HepG2 (cell line): ENCODE data around the gene VSNL1. TPM values are rescaled to one million over a fixed set of nuclear protein-coding genes. Genes with fewer than 3 reads are reported as not detected.
A peak's percentile ranks its signal among the peaks of the same experiment; 100 is the strongest.

ENCODE experiments used
- ATAC-seq: fragments of 200-7000 bp; cut with Tn5 transposase; 3 replicates; pipeline ENCODE4 v1.9.1; 2020; ENCODE audit warnings: mild to moderate bottlenecking, moderate library complexity
- BruUV-seq: library from RNA; stranded (reverse); fragments of 400-500 nt; replicated peaks from 2 replicates; lab custom pipeline; 2021; lab: Mats Ljungman, UMichigan
- CTCF ChIA-PET: fragments of 300-600 bp; formaldehyde crosslinking; extraction: SDS; loops from one replicate; lab custom pipeline; 2021; ENCODE audit warnings: low total read pairs, inconsistent platforms, low intra/inter-chr PET ratio; lab: Yijun Ruan, JAX
- POLR2A ChIA-PET: fragments of 350-600 bp; sonication (Branson Sonifier 250); formaldehyde crosslinking; loops from one replicate; lab custom pipeline; 2020; ENCODE audit warnings: antibody characterized with exemption, inconsistent platforms; lab: Yijun Ruan, JAX
- DNase-seq: peaks from one replicate; pipeline ENCODE4 v3.0.0-alpha.2; 2015; ENCODE audit warnings: low spot score
- FAIRE-seq: peaks from 3 replicates; lab custom pipeline; 2011; peaks lifted over from hg19 to GRCh38; lab: Jason Lieb, UNC
- H2AFZ ChIP-seq: one replicate; pipeline ENCODE4 v1.6.1; 2011; ENCODE audit warnings: low read length, inconsistent platforms
- H3K27ac ChIP-seq: fragments of 300-600 bp; 3 replicates; pipeline ENCODE4 v1.8.0; 2011; ENCODE audit warnings: mixed run types, mild to moderate bottlenecking, mixed read lengths, low read length, inconsistent platforms; ENCODE audit not compliant: insufficient read depth; ENCODE audit errors: extremely low read length
- H3K27me3 ChIP-seq, 2 experiments: fragments of 200-600 bp in 1 of 2; 2 replicates in 1 of 2; 3 replicates in 1 of 2; pipeline versions ENCODE4 v1.6.0 to v1.8.0; 2011; ENCODE audit warnings: low read length in 2 of 2, mild to moderate bottlenecking in 2 of 2, moderate library complexity in 2 of 2, inconsistent platforms in 1 of 2; ENCODE audit not compliant: insufficient read depth in 2 of 2, control insufficient read depth in 1 of 2
- H3K36me3 ChIP-seq, 2 experiments: fragments of 200-600 bp in 1 of 2; replicated peaks in 1 of 2; 2 replicates in 1 of 2; 3 replicates in 1 of 2; pipeline versions ENCODE4 v1.5.1 to v1.8.0; 2011; ENCODE audit warnings: low read length in 2 of 2, inconsistent platforms in 1 of 2; ENCODE audit not compliant: insufficient read depth in 2 of 2, control insufficient read depth in 1 of 2
- H3K4me1 ChIP-seq: 2 replicates; pipeline ENCODE4 v1.5.1; 2012; ENCODE audit warnings: low read length, inconsistent platforms; ENCODE audit not compliant: insufficient read depth
- H3K4me2 ChIP-seq: 2 replicates; pipeline ENCODE4 v1.6.0; 2011; ENCODE audit warnings: low read depth, low read length, inconsistent platforms
- H3K4me3 ChIP-seq, 3 experiments: fragments of 200-600 bp in 1 of 3; sonication (generic), shearing (Covaris generic) in 1 of 3; replicated peaks in 1 of 3; 2 replicates each; pipeline ENCODE4 v1.5.1; 2011 to 2016; ENCODE audit warnings: low read length in 3 of 3, inconsistent platforms in 2 of 3, low read depth in 2 of 3, mild to moderate bottlenecking in 2 of 3, control low read depth in 1 of 3, mixed read lengths in 1 of 3; ENCODE audit not compliant: insufficient read depth in 1 of 3
- H3K79me2 ChIP-seq: one replicate; pipeline ENCODE4 v1.6.1; 2011; ENCODE audit warnings: low read length, inconsistent platforms; ENCODE audit not compliant: insufficient read depth
- H3K9ac ChIP-seq: 2 replicates; pipeline ENCODE4 v1.6.0; 2011; ENCODE audit warnings: mild to moderate bottlenecking, low read depth, low read length, inconsistent platforms; ENCODE audit not compliant: insufficient read depth
- H3K9me3 ChIP-seq: 2 replicates; pipeline ENCODE4 v1.5.1; 2012; ENCODE audit warnings: mild to moderate bottlenecking, low read length
- H4K20me1 ChIP-seq: 2 replicates; pipeline ENCODE4 v1.6.0; 2011; ENCODE audit warnings: inconsistent platforms, mild to moderate bottlenecking, low read length, moderate library complexity; ENCODE audit not compliant: insufficient read depth
- CBX1 ChIP-seq: IDR thresholded peaks from one replicate; pipeline ENCODE4 v1.6.1; 2016; ENCODE audit warnings: antibody characterized with exemption, low read depth
- HDAC6 ChIP-seq: fragments of 200-600 bp; sonication (generic); IDR thresholded peaks from 2 replicates; pipeline ENCODE4 v1.7.0; 2017; ENCODE audit warnings: mild to moderate bottlenecking, antibody characterized with exemption, low read length, low read depth
- HNF4G ChIP-seq, 2 experiments: sonication (generic) in 1 of 2; formaldehyde crosslinking in 1 of 2; IDR thresholded peaks; 2 replicates each; pipeline versions ENCODE4 v1.4.0 to v1.6.1; 2011 to 2020; ENCODE audit warnings: borderline replicate concordance in 2 of 2, low read depth in 2 of 2, mild to moderate bottlenecking in 2 of 2, low read length in 1 of 2, missing genetic modification reagents in 1 of 2, moderate library complexity in 1 of 2
- IKZF1 ChIP-seq: fragments of 450-650 bp; IDR thresholded peaks from 2 replicates; pipeline ENCODE4 v1.7.1; 2016
- KLF13 ChIP-seq: sonication (generic); formaldehyde crosslinking; IDR thresholded peaks from 2 replicates; pipeline ENCODE4 v1.4.0; 2020; ENCODE audit warnings: mild to moderate bottlenecking, missing genetic modification reagents
- RBM22 ChIP-seq: fragments of 200-400 bp; formaldehyde crosslinking; optimal IDR thresholded peaks from 2 replicates; pipeline ENCODE3; 2017; ENCODE audit warnings: mild to moderate bottlenecking, low read length, moderate library complexity
- RXRA ChIP-seq: sonication (generic); formaldehyde crosslinking; IDR thresholded peaks from 2 replicates; pipeline ENCODE4 v1.5.1; 2020; ENCODE audit warnings: missing genetic modification reagents
- ZFP1 ChIP-seq: IDR thresholded peaks from 2 replicates; pipeline ENCODE4 v1.6.1; 2016
- ZNF224 ChIP-seq: sonication (generic); formaldehyde crosslinking; IDR thresholded peaks from 2 replicates; pipeline ENCODE4 v1.5.0; 2020; ENCODE audit warnings: mild to moderate bottlenecking, missing genetic modification reagents
- ZNF263 ChIP-seq: sonication (generic); formaldehyde crosslinking; IDR thresholded peaks from 2 replicates; pipeline ENCODE4 v1.4.0; 2020; ENCODE audit warnings: missing genetic modification reagents
- ZNF510 ChIP-seq: sonication (generic); formaldehyde crosslinking; IDR thresholded peaks from 2 replicates; pipeline ENCODE4 v1.4.0; 2020; ENCODE audit warnings: low read depth, mild to moderate bottlenecking, missing genetic modification reagents
- ZNF563 ChIP-seq: sonication (generic); formaldehyde crosslinking; IDR thresholded peaks from 2 replicates; pipeline ENCODE4 v1.8.0; 2022; ENCODE audit warnings: mild to moderate bottlenecking, moderate library complexity, missing genetic modification reagents
- WGBS: methylation state at CpG from one replicate; pipeline ENCODE4 v1.1.6; 2017; ENCODE audit warnings: low lambda C conversion rate; 5-methylcytosine and 5-hydroxymethylcytosine counted together
- in situ Hi-C: cut with HindIII; loops from 2 replicates; pipeline ENCODE4 v1.10.0; 2017; ENCODE audit warnings: low pct_unique_long_range_greater_than_20kb; ENCODE audit not compliant: extremely low pct_ligation_motif_present
- intact Hi-C: fragments of 100-400 bp; cut with micrococcal nuclease; formaldehyde crosslinking; loops from one replicate; pipeline ENCODE4 v1.10.0; 2022; ENCODE audit not compliant: unreplicated experiment
- polyA plus RNA-seq, 8 experiments: library from polyadenylated mRNA; depleted of rRNA in 3 of 8; stranded (reverse) in 7 of 8; unstranded in 1 of 8; fragments of >200 nt; fragmentation: Illumina TruSeq in 4 of 8; extraction: Trizol in 4 of 8; gene quantifications; 2 replicates each; pipeline versions ENCODE4 v1.2.1 to v1.2.3, GENCODE V29; 2011 to 2016; ENCODE audit warnings: low read depth in 4 of 8, missing spikeins in 1 of 8, mixed read lengths in 1 of 8; ENCODE audit not compliant: insufficient read depth in 1 of 8
- total RNA-seq, 5 experiments: library from RNA; depleted of rRNA; stranded (reverse); fragments of >200 nt; fragmentation: Illumina TruSeq; extraction: Trizol; gene quantifications; 2 replicates each; pipeline ENCODE4 v1.2.3, GENCODE V29; 2016; ENCODE audit warnings: low read depth in 1 of 5
- TF ChIP-seq, protein P1 (sequence below): sonication (generic); IDR thresholded peaks from 2 replicates; pipeline ENCODE4 v1.6.1; 2016; ENCODE audit warnings: low read depth, borderline replicate concordance
- TF ChIP-seq, protein P2 (sequence below): sonication (generic); formaldehyde crosslinking; IDR thresholded peaks from 2 replicates; pipeline ENCODE4 v1.4.0; 2020; ENCODE audit warnings: mild to moderate bottlenecking, missing genetic modification reagents
- TF ChIP-seq, protein P3 (sequence below), 2 experiments: sonication (generic) in 1 of 2; formaldehyde crosslinking in 1 of 2; IDR thresholded peaks; 2 replicates each; pipeline versions ENCODE4 v1.6.1 to v1.9.0; 2014 to 2022; ENCODE audit warnings: antibody characterized with exemption in 1 of 2, borderline replicate concordance in 1 of 2, inconsistent platforms in 1 of 2, low read depth in 1 of 2, missing genetic modification reagents in 1 of 2

Gene VSNL1
- total and polyA plus RNA-seq, 2 of the 13 experiments (the other 11 are each of a cell fraction or from before 2014, with no cell fraction given): 63.2 to 95.9 TPM

DNA sequence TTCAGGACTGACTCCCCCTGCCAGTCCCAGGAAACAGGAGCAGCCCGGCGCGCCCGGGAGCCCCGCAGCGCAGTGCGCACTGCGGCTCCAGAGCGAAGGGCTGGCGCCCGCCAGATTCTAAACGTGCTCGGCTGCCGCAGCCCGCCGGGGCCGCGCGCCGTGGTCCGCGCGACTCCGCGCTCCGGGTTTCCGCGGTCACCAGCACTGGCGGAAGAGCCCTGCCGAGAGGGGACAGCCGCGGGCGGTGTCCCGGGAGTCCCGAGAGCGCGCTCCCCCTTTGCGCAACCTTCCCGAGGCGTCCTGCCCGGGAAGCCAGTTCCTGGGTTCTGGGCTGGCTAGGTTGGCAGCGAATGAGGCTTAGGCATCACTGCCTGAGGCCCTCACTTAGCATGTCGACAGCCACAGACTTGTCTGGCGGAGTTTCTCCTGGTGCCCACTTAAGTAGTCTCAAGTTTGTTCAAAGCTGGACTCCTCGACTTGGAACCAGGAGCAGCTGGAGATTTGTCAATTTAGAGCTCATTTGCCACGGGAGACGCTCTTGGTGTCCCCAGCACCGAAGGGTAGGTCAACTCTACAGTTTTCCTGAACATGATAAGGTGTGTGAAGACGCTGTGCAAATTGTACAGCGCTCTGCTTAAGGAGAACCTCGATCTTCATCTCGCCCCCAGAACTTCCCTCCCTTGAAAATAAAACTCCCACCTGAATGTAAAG lies 1.5 kb upstream of the VSNL1 start (continued):
- no peak for TF ChIP-seq KLF13 (CRISPR knock-in tag)
- TF ChIP-seq ZNF563: peak; percentile 88
- TF ChIP-seq ZNF224 (CRISPR knock-in tag): peak; percentile 85; the same call in 1 of the 2 replicates
- peak; percentile 88 for TF ChIP-seq RXRA (CRISPR knock-in tag)
- TF ChIP-seq ZFP1: no peak
- TF ChIP-seq IKZF1: no peak
- no peak for TF ChIP-seq CBX1
- peak; percentile 78 for TF ChIP-seq ZNF263 (CRISPR knock-in tag)
- no peak for TF ChIP-seq HDAC6
- no peak for TF ChIP-seq ZNF510 (CRISPR knock-in tag)
- TF ChIP-seq, protein P1, sequence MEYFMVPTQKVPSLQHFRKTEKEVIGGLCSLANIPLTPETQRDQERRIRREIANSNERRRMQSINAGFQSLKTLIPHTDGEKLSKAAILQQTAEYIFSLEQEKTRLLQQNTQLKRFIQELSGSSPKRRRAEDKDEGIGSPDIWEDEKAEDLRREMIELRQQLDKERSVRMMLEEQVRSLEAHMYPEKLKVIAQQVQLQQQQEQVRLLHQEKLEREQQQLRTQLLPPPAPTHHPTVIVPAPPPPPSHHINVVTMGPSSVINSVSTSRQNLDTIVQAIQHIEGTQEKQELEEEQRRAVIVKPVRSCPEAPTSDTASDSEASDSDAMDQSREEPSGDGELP: peak; percentile 55; the same call in 1 of the 2 replicates
- TF ChIP-seq, protein P2, sequence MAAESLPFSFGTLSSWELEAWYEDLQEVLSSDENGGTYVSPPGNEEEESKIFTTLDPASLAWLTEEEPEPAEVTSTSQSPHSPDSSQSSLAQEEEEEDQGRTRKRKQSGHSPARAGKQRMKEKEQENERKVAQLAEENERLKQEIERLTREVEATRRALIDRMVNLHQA (CRISPR knock-in tag): no peak; the same call in 1 of the 2 replicates

DNA sequence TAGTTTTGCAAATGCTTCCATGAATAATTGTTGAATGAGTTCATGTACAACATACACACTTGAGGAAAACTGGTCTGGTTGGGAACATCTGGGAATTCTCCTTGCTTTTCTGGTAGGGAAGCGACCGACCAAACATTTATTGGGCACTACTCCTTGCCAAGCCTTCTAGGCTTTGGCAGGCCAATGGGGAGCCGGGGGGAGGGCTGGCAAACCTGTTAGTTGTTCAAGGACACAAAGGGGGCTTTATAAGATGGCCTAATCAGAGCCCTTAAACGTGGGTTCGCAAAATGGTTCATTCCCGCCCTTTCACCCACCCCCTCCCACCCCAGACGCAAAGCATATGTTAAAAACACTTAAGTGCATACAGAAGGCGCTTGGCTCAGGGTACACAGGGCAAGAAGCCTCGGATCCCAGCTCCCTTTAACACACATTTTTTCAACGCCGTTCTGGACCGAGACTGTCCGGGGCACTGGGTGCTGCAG lies 844 bp upstream of the VSNL1 start:
- in situ Hi-C loops: loop anchor here (5.0 to 10.0 kb wide), 3 partner anchors 55 to 215 kb away; partner anchors contain the start of genes GEN1 and SMC6
- WGBS: under 1% methylated on average over 13 of the region's 13 CpGs
- FAIRE-seq: no peak
- intact Hi-C loops: loop anchor here (1.0 to 5.0 kb wide), 8 partner anchors 18 to 213 kb away; partner anchors contain the start of genes GEN1 and SMC6
- peaks cover 50% of the 10 kb centered on the region for H3K79me2 ChIP-seq
- ATAC-seq: peak; percentile 42
- H3K27ac ChIP-seq: peak overlapping the region; percentile 94
- peaks cover 37% of the 10 kb centered on the region for H3K4me1 ChIP-seq
- ChIA-PET POLR2A (interaction anchor here (1.0 to 3.6 kb wide), 13 partner anchors 11 to 69 kb away, joined by 3 to 32 read pairs (median 7); partner anchors contain the start of gene RAD51AP2), CTCF (no interaction called here)
- BruUV-seq: no TSS peak
- peak overlapping the region; percentile 78 for H3K9ac ChIP-seq
- no peak overlapping the region for H2AFZ ChIP-seq
- no peaks in the 10 kb centered on the region for H3K9me3 ChIP-seq
- H3K4me3 ChIP-seq: peak overlapping the region; percentile 78 to 97 (median 83)
- DNase-seq: peak; percentile 83
- H3K4me2 ChIP-seq: peak overlapping the region; percentile 83
- H4K20me1 ChIP-seq: no peaks in the 10 kb centered on the region
- no peaks in the 10 kb centered on the region for H3K36me3 ChIP-seq
- H3K27me3 ChIP-seq: peaks cover 0 to 3% of the 10 kb centered on the region in 2 experiments; a peak in 1 of 5 replicates
- 0 out of 2 replicates have a peak, but pooled peaks have one; percentile 7 for TF ChIP-seq HNF4G (IDR thresholded peaks at IDR 0.05; ENCODE audit: borderline replicate concordance, low read depth, low read length)
- TF ChIP-seq HNF4G (CRISPR knock-in tag; IDR thresholded peaks at IDR 0.05; ENCODE audit: borderline replicate concordance, low read depth): no peak
- TF ChIP-seq, protein P3, sequence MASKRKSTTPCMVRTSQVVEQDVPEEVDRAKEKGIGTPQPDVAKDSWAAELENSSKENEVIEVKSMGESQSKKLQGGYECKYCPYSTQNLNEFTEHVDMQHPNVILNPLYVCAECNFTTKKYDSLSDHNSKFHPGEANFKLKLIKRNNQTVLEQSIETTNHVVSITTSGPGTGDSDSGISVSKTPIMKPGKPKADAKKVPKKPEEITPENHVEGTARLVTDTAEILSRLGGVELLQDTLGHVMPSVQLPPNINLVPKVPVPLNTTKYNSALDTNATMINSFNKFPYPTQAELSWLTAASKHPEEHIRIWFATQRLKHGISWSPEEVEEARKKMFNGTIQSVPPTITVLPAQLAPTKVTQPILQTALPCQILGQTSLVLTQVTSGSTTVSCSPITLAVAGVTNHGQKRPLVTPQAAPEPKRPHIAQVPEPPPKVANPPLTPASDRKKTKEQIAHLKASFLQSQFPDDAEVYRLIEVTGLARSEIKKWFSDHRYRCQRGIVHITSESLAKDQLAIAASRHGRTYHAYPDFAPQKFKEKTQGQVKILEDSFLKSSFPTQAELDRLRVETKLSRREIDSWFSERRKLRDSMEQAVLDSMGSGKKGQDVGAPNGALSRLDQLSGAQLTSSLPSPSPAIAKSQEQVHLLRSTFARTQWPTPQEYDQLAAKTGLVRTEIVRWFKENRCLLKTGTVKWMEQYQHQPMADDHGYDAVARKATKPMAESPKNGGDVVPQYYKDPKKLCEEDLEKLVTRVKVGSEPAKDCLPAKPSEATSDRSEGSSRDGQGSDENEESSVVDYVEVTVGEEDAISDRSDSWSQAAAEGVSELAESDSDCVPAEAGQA (IDR thresholded peaks at IDR 0.05; ENCODE audit: low read depth): 0 out of 2 replicates have a peak, but pooled peaks have one; percentile 5
- TF ChIP-seq, protein P3 (CRISPR knock-in tag; IDR thresholded peaks at IDR 0.05; ENCODE audit: borderline replicate concordance): no peak
- TF ChIP-seq RBM22: peak; percentile 12
